Upper lobe of left lung (tissue), 6 donors: ENCODE measurements around the gene NFRKB. TPM values are rescaled to one million over a fixed set of nuclear protein-coding genes. Genes with fewer than 3 reads are reported as not detected.

Experiments
- ATAC-seq, 2 donors: fragments of 200-7000 bp; cut with Tn5 transposase; one replicate each; pipeline ENCODE4 v1.9.1; 2022; ENCODE audit warnings: mild to moderate bottlenecking in 2 of 2, moderate library complexity in 2 of 2; ENCODE audit not compliant: low FRiP score in 2 of 2
- DNase-seq, 2 donors: peaks; one replicate each; pipeline ENCODE4 v3.0.0-alpha.2; 2019 to 2020
- H3K27ac ChIP-seq, 4 donors: fragments of 200-600 bp; sonication (generic); one replicate each; pipeline ENCODE4 v1.5.1; 2016 to 2019
- H3K27me3 ChIP-seq, 4 donors: fragments of 200-600 bp; sonication (generic); one replicate each; pipeline ENCODE4 v1.5.1; 2017 to 2019
- H3K36me3 ChIP-seq, 4 donors: fragments of 200-600 bp; sonication (generic); one replicate each; pipeline ENCODE4 v1.5.1; 2016 to 2019
- H3K4me1 ChIP-seq, 4 donors: fragments of 200-600 bp; sonication (generic); one replicate each; pipeline ENCODE4 v1.5.1; 2018 to 2019
- H3K4me3 ChIP-seq, 4 donors: fragments of 200-600 bp; sonication (generic); one replicate each; pipeline ENCODE4 v1.5.1; 2017 to 2019; ENCODE audit warnings: mild to moderate bottlenecking in 2 of 4, moderate library complexity in 1 of 4
- H3K9me3 ChIP-seq, 4 donors: fragments of 200-600 bp; sonication (generic); one replicate each; pipeline ENCODE4 v1.5.1; 2018 to 2019
- EP300 ChIP-seq, 4 donors: sonication (generic); formaldehyde crosslinking; IDR thresholded peaks; one replicate each; pipeline ENCODE4 v1.5.1; 2017; ENCODE audit warnings: antibody characterized with exemption in 4 of 4, control low read depth in 2 of 4
- POLR2A ChIP-seq, 4 donors: fragments of 450-650 bp; IDR thresholded peaks; one replicate each; pipeline ENCODE4 v1.5.1; 2016 to 2017; ENCODE audit warnings: antibody characterized with exemption in 4 of 4, mild to moderate bottlenecking in 2 of 4
- POLR2AphosphoS5 ChIP-seq, 2 donors: sonication (generic); formaldehyde crosslinking; IDR thresholded peaks; one replicate each; pipeline ENCODE4 v1.5.1; 2017; ENCODE audit warnings: antibody characterized with exemption in 2 of 2
- WGBS, 2 donors: methylation state at CpG; one replicate each; pipeline ENCODE4 v1.1.5; 2017 to 2018; 5-methylcytosine and 5-hydroxymethylcytosine counted together
- total RNA-seq, 6 donors: library from RNA; depleted of rRNA in 4 of 6; stranded (reverse); fragments of >200 nt in 4 of 6; gene quantifications; one replicate each; pipeline versions ENCODE4 v1.1.0 to v1.2.1, GENCODE V29; 2016 to 2021
- TF ChIP-seq, protein P1 (sequence below), 6 experiments: fragments of 450-650 bp in 4 of 6; fragments of 200-600 bp in 2 of 6; sonication (generic) in 2 of 6; IDR thresholded peaks; one replicate each; pipeline ENCODE4 v1.5.1; 2016 to 2019; ENCODE audit warnings: antibody characterized with exemption in 6 of 6
- donor health status: DM: no; HTN: no; CAD: no; lungs with moderate emphysema.
- donor health status: DM: no; HTN: yes; CAD: no; lungs with severe emphysema.

Gene NFRKB
- 10 to 100 TPM; 22.0 to 57.6 (median 28.6) TPM for total RNA-seq

DNA sequence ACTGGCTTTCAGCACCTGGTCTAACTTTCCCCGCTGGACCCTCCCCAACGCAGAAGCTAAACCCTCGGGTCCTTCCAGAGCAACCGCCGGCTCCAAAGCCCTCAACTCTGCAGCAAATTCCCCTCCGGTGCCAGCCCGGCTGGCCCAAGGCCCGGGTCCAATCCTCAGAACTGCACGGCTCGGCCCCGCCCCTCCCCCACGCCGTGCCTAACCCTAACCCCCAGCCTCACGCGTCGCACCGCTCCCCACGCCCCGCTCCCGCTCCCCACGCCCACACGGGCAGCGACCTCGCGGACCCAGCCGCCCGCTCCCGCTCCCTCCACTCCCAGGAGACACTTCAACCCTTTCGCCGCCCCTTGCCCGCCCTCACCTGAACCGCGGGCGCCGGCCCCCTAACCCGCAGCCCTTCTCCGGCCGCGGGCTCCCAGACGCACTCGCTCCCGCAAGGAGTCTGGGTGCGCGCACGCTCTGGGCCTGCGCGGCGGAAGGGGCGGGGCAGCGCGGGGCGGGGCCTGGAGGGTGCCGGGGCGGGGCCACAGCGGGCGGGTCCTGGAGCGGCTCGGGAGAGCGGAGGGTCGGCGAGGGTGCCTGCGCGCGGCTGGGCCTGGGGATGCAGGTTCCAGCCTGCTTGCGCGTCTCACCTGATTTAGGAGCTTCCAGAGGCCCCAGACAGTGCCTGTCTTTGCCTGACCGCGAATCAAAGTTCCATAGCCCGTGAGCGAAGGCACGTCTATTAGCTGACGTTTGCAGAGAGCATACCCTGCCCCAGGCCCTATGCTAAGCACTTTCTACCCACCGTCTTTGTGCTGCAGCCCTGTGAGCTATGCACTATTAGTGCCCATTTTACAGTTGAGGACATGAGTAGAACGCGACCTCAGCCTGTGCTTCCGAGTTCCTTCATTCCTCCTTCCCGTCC, at the start of gene NFRKB:
NFRKB (minus strand) TSS at position 453 of the 916 bp plus-strand sequence. CDS start 2,729 bp downstream, outside the sequence.
- no peaks in the 10 kb centered on the region for H3K9me3 ChIP-seq
- DNase-seq (peak; percentile 85 to 99), ATAC-seq (peak; percentile 99 to 100)
- peak within 1 kb of the TSS; percentile 65 to 98 (median 81) for H3K4me3 ChIP-seq
- TF ChIP-seq POLR2AphosphoS5 (IDR thresholded peaks at IDR 0.05) (peak; percentile 38 to 68), EP300 (IDR thresholded peaks at IDR 0.05) (no peak), POLR2A (IDR thresholded peaks at IDR 0.05) (peak in 3 of 4 donors; percentile 59 to 88 (median 64))
- TF ChIP-seq, protein P1, sequence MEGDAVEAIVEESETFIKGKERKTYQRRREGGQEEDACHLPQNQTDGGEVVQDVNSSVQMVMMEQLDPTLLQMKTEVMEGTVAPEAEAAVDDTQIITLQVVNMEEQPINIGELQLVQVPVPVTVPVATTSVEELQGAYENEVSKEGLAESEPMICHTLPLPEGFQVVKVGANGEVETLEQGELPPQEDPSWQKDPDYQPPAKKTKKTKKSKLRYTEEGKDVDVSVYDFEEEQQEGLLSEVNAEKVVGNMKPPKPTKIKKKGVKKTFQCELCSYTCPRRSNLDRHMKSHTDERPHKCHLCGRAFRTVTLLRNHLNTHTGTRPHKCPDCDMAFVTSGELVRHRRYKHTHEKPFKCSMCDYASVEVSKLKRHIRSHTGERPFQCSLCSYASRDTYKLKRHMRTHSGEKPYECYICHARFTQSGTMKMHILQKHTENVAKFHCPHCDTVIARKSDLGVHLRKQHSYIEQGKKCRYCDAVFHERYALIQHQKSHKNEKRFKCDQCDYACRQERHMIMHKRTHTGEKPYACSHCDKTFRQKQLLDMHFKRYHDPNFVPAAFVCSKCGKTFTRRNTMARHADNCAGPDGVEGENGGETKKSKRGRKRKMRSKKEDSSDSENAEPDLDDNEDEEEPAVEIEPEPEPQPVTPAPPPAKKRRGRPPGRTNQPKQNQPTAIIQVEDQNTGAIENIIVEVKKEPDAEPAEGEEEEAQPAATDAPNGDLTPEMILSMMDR (IDR thresholded peaks at IDR 0.05), result peak in 1 of 6 experiments; percentile 21
- H3K36me3 ChIP-seq, result peaks cover 4 to 24% (median 12%) of the 10 kb centered on the region in 4 donors
- no peaks in the 10 kb centered on the region for H3K27me3 ChIP-seq
- H3K4me1 ChIP-seq, result peaks cover 10 to 20% (median 15%) of the 10 kb centered on the region in 4 donors
- 1% methylated on average over 19 to 45 of the region's 77 CpGs for WGBS, 2 donors
- peak within 1 kb of the TSS; percentile 71 to 89 (median 86) for H3K27ac ChIP-seq

GRCh38 chr11:129944696-129945095, 49.3 kb upstream of the NFRKB start:
- 95 to 96% methylated on average over 17 to 18 of the region's 18 CpGs for WGBS, 2 donors
- no peaks in the 10 kb centered on the region for H3K9me3 ChIP-seq
- H3K27me3 ChIP-seq, result no peaks in the 10 kb centered on the region
- no peak overlapping the region for H3K27ac ChIP-seq
- TF ChIP-seq EP300 (IDR thresholded peaks at IDR 0.05) (no peak), POLR2AphosphoS5 (IDR thresholded peaks at IDR 0.05) (no peak), POLR2A (IDR thresholded peaks at IDR 0.05) (no peak)
- TF ChIP-seq, protein P1 (IDR thresholded peaks at IDR 0.05), result no peak
- peaks cover 0 to 3% (median 0%) of the 10 kb centered on the region in 4 donors for H3K4me1 ChIP-seq
- H3K4me3 ChIP-seq, result no peak overlapping the region
- DNase-seq (peak in 1 of 2 donors; percentile 55), ATAC-seq (no peak)
- H3K36me3 ChIP-seq, result peaks cover 0 to 18% (median 11%) of the 10 kb centered on the region in 4 donors

- Histone ChIP-seq H3K4me3 (no peak overlapping the region), H3K9me3 (no peaks in the 10 kb centered on the region), H3K4me1 (no peaks in the 10 kb centered on the region), H3K27me3 (no peaks in the 10 kb centered on the region), H3K27ac (no peak overlapping the region), H3K36me3 (peaks cover 0 to 21% (median 11%) of the 10 kb centered on the region in 4 donors)
- TF ChIP-seq POLR2A (IDR thresholded peaks at IDR 0.05) (no peak), POLR2AphosphoS5 (IDR thresholded peaks at IDR 0.05) (no peak), EP300 (IDR thresholded peaks at IDR 0.05) (no peak)
- TF ChIP-seq, protein P1 (IDR thresholded peaks at IDR 0.05), result no peak
- no peak for ATAC-seq
- DNase-seq, result no peak
Measured at GRCh38 chr11:129943036-129943435, 47.7 kb upstream of the NFRKB start.

DNA sequence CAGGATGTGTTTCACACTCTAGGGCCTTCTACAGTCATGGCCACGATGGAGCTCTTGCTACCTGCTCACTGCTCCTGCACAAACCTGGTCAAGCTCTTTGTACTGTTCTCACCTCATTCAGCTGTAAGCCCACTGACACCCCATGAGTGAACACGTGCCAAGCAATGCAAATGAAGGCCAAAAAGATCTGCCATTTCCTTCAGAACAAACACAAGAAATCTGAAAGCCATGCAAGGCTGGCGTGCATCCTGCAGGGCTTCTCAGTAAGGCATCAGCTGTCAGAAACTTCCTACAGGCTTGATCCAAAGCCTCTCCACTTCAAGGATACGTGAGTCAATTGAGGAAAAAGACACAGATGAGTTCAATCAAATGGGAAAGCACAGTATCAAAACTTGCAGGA, 44.1 kb upstream of the NFRKB start:
- Histone ChIP-seq H3K27ac (no peak overlapping the region), H3K4me3 (no peak overlapping the region), H3K36me3 (peaks cover 0 to 12% (median 3%) of the 10 kb centered on the region in 4 donors), H3K9me3 (no peaks in the 10 kb centered on the region), H3K27me3 (no peaks in the 10 kb centered on the region), H3K4me1 (no peaks in the 10 kb centered on the region)
- DNase-seq, result no peak
- 85 to 91% methylated on average over 4 of the region's 4 CpGs for WGBS, 2 donors
- ATAC-seq, result no peak
- no peak for TF ChIP-seq POLR2A (IDR thresholded peaks at IDR 0.05)
- TF ChIP-seq POLR2AphosphoS5 (IDR thresholded peaks at IDR 0.05), result no peak

- Histone ChIP-seq H3K4me1 (no peaks in the 10 kb centered on the region), H3K27ac (no peak overlapping the region), H3K9me3 (no peaks in the 10 kb centered on the region), H3K36me3 (peaks cover 0 to 16% (median 2%) of the 10 kb centered on the region in 4 donors), H3K4me3 (no peak overlapping the region), H3K27me3 (no peaks in the 10 kb centered on the region)
- DNase-seq (no peak), ATAC-seq (no peak)
- 54 to 76% methylated on average over 5 of the region's 5 CpGs for WGBS, 2 donors
- no peak for TF ChIP-seq POLR2AphosphoS5 (IDR thresholded peaks at IDR 0.05)
- no peak for TF ChIP-seq POLR2A (IDR thresholded peaks at IDR 0.05)
- TF ChIP-seq EP300 (IDR thresholded peaks at IDR 0.05), result no peak
- TF ChIP-seq, protein P1 (IDR thresholded peaks at IDR 0.05), result no peak
Measured at GRCh38 chr11:129938764-129939163, 43.4 kb upstream of the NFRKB start.
